Prostate gland (tissue), 2 donors: ENCODE data around the gene MARCHF3. TPM values are rescaled to one million over a fixed set of nuclear protein-coding genes. Genes with fewer than 3 reads are reported as not detected.
"Not testable (repeated sequence)": the region's sequence is repeated elsewhere in the genome, so short reads cannot be mapped to it uniquely, and the experiment has no call there.

ENCODE experiments used
- DNase-seq: peaks from one replicate; pipeline ENCODE4 v3.0.0-alpha.2; 2019; ENCODE audit warnings: low spot score
- H3K27ac ChIP-seq, 2 donors: fragments of 200-600 bp; sonication (generic); 2 replicates each; pipeline ENCODE4 v1.5.1; 2017 to 2019
- H3K27me3 ChIP-seq: fragments of 200-600 bp; sonication (generic); replicated peaks from 2 replicates; pipeline ENCODE4 v1.5.1; 2019; ENCODE audit not compliant: insufficient read depth
- H3K36me3 ChIP-seq, 2 donors: fragments of 200-600 bp; sonication (generic); 1 replicate in 1 of 2; 2 replicates in 1 of 2; pipeline versions ENCODE4 v1.5.1 to v1.8.1; 2017 to 2019
- H3K4me1 ChIP-seq: fragments of 200-600 bp; sonication (generic); replicated peaks from 2 replicates; pipeline ENCODE4 v1.5.1; 2019
- H3K4me3 ChIP-seq, 2 donors: fragments of 200-600 bp; sonication (generic); 2 replicates each; pipeline ENCODE4 v1.5.1; 2017 to 2019
- H3K9me3 ChIP-seq: fragments of 200-600 bp; sonication (generic); 2 replicates; pipeline ENCODE4 v1.5.1; 2017
- POLR2A ChIP-seq: fragments of 450-650 bp; IDR thresholded peaks from one replicate; pipeline ENCODE4 v1.6.1; 2016; ENCODE audit warnings: antibody characterized with exemption, mild to moderate bottlenecking
- POLR2AphosphoS5 ChIP-seq: sonication (generic); formaldehyde crosslinking; IDR thresholded peaks from one replicate; pipeline ENCODE4 v1.6.1; 2017; ENCODE audit warnings: antibody characterized with exemption
- WGBS: methylation state at CpG from one replicate; pipeline ENCODE4 v1.1.5; 2018; 5-methylcytosine and 5-hydroxymethylcytosine counted together
- intact Hi-C: fragments of 100-400 bp; cut with DNase I; formaldehyde crosslinking; loops from one replicate; pipeline ENCODE4 v1.14.2; 2022
- total RNA-seq, 2 donors: library from RNA; depleted of rRNA; stranded (reverse); fragments of >200 nt; gene quantifications; one replicate each; pipeline ENCODE4 v1.1.0, GENCODE V29; 2016
- TF ChIP-seq, protein P1 (sequence below), 4 experiments: fragments of 200-600 bp in 2 of 4; fragments of 450-650 bp in 2 of 4; sonication (generic) in 2 of 4; IDR thresholded peaks; 1 replicate in 3 of 4; 2 replicates in 1 of 4; pipeline ENCODE4 v1.5.1; 2016 to 2019; ENCODE audit warnings: antibody characterized with exemption in 4 of 4, mild to moderate bottlenecking in 2 of 4, moderate library complexity in 2 of 4

MARCHF3 gene
- total RNA-seq, 2 donors from 2014 or later = 1.2 to 21.1 TPM

DNA sequence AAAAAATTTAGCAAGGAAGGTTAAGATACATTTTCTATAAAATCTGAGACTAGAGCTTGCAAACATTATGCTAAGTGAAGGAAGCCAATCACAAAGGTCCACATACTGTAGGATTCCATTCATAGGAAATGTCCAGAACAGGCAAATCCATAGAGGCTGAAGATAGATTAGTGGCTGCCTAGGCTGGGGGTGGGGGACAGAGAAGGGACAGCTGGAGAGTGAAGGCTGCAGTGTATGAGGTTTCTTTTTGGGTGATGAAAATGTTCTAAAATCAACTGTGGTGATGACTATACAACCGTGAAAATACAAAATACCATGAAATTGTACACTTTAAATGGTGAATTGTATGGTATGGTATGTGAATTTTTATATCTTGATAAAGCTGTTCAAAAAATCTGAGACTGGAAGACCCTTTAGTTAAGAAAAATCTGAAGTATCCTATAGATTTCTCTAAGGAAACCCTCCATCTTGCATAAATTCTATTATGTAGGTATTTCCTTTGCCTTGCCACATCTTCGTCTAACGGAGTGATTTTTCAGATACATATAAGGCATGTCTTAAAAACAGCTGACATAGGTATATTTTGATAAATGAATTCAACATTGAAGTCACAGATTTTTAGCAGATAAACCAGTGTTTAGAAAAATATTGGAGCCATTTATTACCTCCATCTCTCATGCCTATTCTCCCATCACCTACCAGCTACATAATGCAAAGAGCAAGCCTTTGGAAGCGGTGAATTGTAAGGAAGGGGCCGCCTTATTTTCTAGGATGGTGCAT, 132.3 kb downstream of the MARCHF3 start:
- 85% methylated on average over 5 of the region's 5 CpGs for WGBS
- H3K9me3 ChIP-seq = no peaks in the 10 kb centered on the region
- no peak overlapping the region for H3K27ac ChIP-seq
- no peaks in the 10 kb centered on the region for H3K27me3 ChIP-seq
- intact Hi-C loops = no loop called here
- H3K4me3 ChIP-seq = no peak overlapping the region
- no peak for DNase-seq
- no peak for TF ChIP-seq POLR2AphosphoS5
- TF ChIP-seq, protein P1, sequence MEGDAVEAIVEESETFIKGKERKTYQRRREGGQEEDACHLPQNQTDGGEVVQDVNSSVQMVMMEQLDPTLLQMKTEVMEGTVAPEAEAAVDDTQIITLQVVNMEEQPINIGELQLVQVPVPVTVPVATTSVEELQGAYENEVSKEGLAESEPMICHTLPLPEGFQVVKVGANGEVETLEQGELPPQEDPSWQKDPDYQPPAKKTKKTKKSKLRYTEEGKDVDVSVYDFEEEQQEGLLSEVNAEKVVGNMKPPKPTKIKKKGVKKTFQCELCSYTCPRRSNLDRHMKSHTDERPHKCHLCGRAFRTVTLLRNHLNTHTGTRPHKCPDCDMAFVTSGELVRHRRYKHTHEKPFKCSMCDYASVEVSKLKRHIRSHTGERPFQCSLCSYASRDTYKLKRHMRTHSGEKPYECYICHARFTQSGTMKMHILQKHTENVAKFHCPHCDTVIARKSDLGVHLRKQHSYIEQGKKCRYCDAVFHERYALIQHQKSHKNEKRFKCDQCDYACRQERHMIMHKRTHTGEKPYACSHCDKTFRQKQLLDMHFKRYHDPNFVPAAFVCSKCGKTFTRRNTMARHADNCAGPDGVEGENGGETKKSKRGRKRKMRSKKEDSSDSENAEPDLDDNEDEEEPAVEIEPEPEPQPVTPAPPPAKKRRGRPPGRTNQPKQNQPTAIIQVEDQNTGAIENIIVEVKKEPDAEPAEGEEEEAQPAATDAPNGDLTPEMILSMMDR (IDR thresholded peaks at IDR 0.05) = no peak
- TF ChIP-seq POLR2A = no peak
- no peaks in the 10 kb centered on the region for H3K36me3 ChIP-seq
- no peaks in the 10 kb centered on the region for H3K4me1 ChIP-seq

DNA sequence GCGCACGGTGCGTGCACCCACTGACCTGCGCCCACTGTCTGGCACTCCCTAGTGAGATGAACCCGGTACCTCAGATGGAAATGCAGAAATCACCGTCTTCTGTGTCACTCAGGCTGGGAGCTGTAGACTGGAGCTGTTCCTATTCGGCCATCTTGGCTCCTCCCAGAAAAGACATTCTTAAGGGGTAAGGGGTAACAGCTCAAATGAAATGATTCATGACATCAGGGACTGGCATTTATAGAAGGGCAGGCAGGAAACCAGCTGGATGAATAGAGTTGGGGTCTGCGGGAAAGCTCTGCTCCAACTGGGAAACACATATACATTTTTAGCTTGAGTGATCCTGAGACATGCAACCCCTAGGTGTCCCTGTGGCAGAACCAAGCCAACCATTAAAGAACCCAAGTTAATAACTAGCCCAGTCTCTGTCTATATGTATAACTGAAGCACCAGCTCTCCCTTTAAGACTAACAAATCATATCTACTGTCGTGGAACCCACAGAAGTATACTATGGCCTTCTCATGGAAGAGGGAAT, 134.1 kb downstream of the MARCHF3 start:
- Histone ChIP-seq H3K27me3 (no peaks in the 10 kb centered on the region), H3K4me1 (no peaks in the 10 kb centered on the region), H3K9me3 (no peaks in the 10 kb centered on the region), H3K36me3 (no peaks in the 10 kb centered on the region), H3K27ac (no peak overlapping the region), H3K4me3 (no peak overlapping the region)
- intact Hi-C loops = no loop called here
- no peak for TF ChIP-seq POLR2AphosphoS5
- no peak for TF ChIP-seq POLR2A
- TF ChIP-seq, protein P1 (IDR thresholded peaks at IDR 0.05) = no peak
- DNase-seq = no peak
- 97% methylated on average over 9 of the region's 9 CpGs for WGBS

DNA sequence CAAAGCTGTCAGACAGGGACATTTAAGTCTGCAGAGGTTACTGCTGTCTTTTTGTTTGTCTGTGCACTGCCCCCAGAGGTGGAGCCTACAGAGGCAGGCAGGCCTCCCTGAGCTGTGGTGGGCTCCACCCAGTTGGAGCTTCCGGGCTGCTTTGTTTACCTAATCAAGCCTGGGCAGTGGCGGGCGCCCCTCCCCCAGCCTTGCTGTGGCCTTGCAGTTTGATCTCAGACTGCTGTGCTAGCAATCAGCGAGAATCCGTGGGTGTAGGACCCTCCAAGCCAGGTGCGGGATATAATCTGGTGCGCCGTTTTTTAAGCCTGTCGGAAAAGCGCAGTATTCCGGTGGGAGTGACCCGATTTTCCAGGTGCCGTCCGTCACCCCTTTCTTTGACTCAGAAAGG, 134.6 kb downstream of the MARCHF3 start:
- H3K4me3 ChIP-seq, H3K9me3 ChIP-seq, H3K27ac ChIP-seq, intact Hi-C loops, H3K27me3 ChIP-seq, H3K36me3 ChIP-seq, H3K4me1 ChIP-seq, DNase-seq: not testable (repeated sequence)
- 73% methylated on average over 14 of the region's 14 CpGs for WGBS

DNA sequence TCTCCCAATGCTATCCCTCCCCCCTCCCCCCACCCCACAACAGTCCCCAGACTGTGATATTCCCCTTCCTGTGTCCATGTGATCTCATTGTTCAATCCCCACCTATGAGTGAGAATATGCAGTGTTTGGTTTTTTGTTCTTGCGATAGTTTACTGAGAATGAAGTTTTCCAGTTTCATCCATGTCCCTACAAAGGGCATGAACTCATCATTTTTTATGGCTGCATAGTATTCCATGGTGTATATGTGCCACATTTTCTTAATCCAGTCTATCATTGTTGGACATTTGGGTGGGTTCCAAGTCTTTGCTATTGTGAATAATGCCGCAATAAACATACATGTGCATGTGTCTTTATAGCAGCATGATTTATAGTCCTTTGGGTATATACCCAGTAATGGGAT, 139.9 kb downstream of the MARCHF3 start:
- 100% methylated on average over 1 of the region's 2 CpGs for WGBS
- DNase-seq, H3K9me3 ChIP-seq, H3K27ac ChIP-seq, H3K36me3 ChIP-seq, H3K4me3 ChIP-seq, H3K4me1 ChIP-seq, H3K27me3 ChIP-seq, intact Hi-C loops: not testable (repeated sequence)

DNA sequence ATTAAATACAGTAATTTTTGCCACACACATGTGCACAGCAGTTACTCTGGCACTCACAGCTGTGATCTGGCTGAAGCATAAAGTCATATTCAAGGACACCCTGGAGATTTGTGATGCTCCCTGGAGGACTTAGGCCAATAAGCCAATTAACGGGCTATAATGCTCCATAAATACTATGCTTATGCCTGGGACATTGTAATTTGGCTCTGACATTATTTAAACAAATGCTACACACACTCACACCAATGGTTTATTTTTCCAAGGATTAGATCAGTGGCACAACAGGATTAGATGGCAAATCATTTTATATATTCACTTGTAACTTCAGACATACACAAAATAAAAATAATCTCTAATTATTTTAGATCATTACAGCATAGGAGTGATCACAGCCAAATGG, 142.2 kb downstream of the MARCHF3 start:
- TF ChIP-seq POLR2AphosphoS5 = no peak
- TF ChIP-seq POLR2A = no peak
- TF ChIP-seq, protein P1 (IDR thresholded peaks at IDR 0.05) = no peak
- Histone ChIP-seq H3K27ac (no peak overlapping the region), H3K4me3 (no peak overlapping the region), H3K9me3 (no peaks in the 10 kb centered on the region), H3K4me1 (no peaks in the 10 kb centered on the region), H3K36me3 (no peaks in the 10 kb centered on the region), H3K27me3 (no peaks in the 10 kb centered on the region)
- DNase-seq = no peak
- 52% methylated on average over 1 of the region's 1 CpG for WGBS
- intact Hi-C loops = no loop called here

DNA sequence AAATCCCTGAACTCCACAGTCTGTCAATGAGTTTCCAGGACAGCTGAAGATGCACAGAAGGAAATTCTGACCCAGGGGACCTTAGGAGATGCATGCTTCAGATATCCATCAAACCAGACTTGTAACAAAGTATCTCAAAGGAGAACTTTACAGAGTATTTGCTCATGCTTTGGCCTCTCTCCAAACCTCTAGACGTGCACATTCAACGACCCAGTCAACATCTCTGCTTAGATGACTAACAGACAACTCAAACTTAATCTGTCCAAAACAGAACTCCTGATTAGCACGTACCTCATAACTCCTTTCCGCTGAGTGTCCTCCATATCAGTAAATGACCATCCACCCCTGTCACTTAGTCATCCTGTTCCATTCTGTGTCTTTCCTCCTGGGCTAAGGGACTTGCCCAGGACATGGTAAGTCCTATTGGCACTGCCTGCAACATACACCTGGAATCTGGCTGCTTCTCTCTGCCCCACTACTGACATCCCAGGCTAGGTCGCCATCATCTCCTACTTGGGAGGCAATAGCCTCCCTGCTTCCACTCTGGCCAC, 146.0 kb downstream of the MARCHF3 start:
- no peak overlapping the region for H3K27ac ChIP-seq
- WGBS = 51% methylated on average over 5 of the region's 5 CpGs
- TF ChIP-seq POLR2A (no peak), POLR2AphosphoS5 (no peak)
- no peaks in the 10 kb centered on the region for H3K27me3 ChIP-seq
- no peaks in the 10 kb centered on the region for H3K9me3 ChIP-seq
- intact Hi-C loops = no loop called here
- no peak overlapping the region for H3K4me3 ChIP-seq
- H3K36me3 ChIP-seq = no peaks in the 10 kb centered on the region
- no peak for DNase-seq
- no peaks in the 10 kb centered on the region for H3K4me1 ChIP-seq
